ENCODE measurements around the gene GSKIP.

DNA sequence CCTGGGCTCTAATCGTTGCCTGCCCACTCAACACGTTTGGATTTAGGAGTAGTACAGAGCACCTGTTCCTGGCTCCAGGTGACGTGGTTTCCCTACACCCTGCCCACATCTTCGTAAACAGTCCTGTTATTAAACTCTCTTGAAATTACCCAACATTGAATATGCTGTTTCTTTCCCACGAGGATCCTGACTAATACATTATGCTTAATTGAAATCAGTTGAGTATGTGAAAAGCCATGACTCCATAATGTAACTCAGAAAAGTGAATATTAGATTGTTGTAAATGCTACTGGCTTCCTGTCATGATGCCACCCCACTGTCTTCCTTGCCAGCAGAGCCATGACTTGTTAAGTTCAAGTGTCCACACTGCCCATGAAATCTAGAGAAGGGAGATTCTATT is 50.2 kb downstream of the GSKIP start:
- TF ChIP-seq, protein P1, sequence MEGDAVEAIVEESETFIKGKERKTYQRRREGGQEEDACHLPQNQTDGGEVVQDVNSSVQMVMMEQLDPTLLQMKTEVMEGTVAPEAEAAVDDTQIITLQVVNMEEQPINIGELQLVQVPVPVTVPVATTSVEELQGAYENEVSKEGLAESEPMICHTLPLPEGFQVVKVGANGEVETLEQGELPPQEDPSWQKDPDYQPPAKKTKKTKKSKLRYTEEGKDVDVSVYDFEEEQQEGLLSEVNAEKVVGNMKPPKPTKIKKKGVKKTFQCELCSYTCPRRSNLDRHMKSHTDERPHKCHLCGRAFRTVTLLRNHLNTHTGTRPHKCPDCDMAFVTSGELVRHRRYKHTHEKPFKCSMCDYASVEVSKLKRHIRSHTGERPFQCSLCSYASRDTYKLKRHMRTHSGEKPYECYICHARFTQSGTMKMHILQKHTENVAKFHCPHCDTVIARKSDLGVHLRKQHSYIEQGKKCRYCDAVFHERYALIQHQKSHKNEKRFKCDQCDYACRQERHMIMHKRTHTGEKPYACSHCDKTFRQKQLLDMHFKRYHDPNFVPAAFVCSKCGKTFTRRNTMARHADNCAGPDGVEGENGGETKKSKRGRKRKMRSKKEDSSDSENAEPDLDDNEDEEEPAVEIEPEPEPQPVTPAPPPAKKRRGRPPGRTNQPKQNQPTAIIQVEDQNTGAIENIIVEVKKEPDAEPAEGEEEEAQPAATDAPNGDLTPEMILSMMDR (IDR thresholded peaks at IDR 0.05; ENCODE audit: poor library complexity) = no peak
- TF ChIP-seq EZH2 (IDR thresholded peaks at IDR 0.05; ENCODE audit: borderline replicate concordance) = no peak
